ENCODE results near the gene DHDH. TPM values are rescaled to one million over a fixed set of nuclear protein-coding genes. Genes with fewer than 3 reads are reported as not detected.

Gene DHDH
- polyA plus RNA-seq, 3 donors, result 0.38 TPM; not detected in 2

DNA sequence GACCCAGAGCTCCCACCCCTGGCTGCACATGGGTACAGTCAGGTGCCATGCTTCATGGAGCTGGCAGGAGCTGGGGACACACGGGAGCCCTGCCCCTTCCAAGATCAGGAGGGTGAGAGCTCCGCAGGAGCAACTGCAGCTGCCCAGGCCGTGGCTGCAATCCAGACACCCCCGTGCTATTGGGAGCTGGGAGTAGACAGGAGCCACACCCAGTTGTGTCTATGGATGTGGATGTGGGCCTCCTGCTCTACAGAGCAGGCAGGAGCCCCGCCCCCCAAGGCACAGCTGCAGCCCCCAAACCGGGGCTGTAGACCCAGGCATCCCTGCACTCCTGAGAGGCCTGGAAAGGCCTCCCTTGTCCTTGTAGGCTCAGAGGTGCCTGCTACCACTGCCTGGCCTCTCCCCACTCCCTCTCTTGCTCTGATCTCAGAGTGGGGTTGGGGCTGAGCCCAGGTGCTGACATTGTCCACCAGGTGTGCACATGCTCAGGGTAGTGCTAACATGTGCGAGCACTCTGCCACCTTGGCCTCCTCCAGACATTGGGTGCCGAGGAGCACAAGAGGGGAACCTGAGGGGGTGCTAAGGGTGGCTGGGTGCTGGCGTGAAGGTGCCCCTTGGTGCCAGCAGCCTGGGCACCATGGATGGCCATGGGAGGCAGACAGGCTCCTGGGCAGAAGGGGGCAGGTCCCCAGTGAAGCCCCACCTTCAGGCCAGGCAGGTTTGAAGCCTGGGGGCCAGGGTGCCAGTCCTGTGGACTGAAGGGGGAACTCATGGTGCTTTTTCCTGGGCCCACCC is 13.2 kb downstream of the DHDH start:
- Histone ChIP-seq H3K4me3 (replicated peaks in 1 of 3; ENCODE audit: low read depth in 2 of 3, low read length in 3 of 3) (no peak overlapping the region), H3K9ac (ENCODE audit: insufficient read depth, low read length, poor library complexity, severe bottlenecking) (no peak overlapping the region), H3K9me3 (replicated peaks in 1 of 2; ENCODE audit: control insufficient read depth in 1 of 2, insufficient read depth in 1 of 2, low read length in 2 of 2) (peaks cover 12 to 27% of the 10 kb centered on the region in 2 donors), H3K27me3 (ENCODE audit: control insufficient read depth in 2 of 2, insufficient read depth in 2 of 2, low read length in 2 of 2) (no peaks in the 10 kb centered on the region), H3K4me1 (ENCODE audit: control insufficient read depth in 1 of 2, insufficient read depth in 2 of 2, low read length in 2 of 2) (no peaks in the 10 kb centered on the region), H4K20me1 (ENCODE audit: insufficient read depth, low read length) (no peaks in the 10 kb centered on the region), H3K36me3 (replicated peaks in 1 of 2; ENCODE audit: control insufficient read depth in 1 of 2, insufficient read depth in 2 of 2, low read length in 2 of 2) (no peaks in the 10 kb centered on the region), H3K27ac (ENCODE audit: low read depth in 1 of 2, low read length in 2 of 2) (no peak overlapping the region), H3K79me2 (ENCODE audit: insufficient read depth, low read length) (no peaks in the 10 kb centered on the region), H3K4me2 (replicated peaks; ENCODE audit: extremely low read depth, low read length, poor library complexity, severe bottlenecking) (no peak overlapping the region), H2AFZ (ENCODE audit: insufficient read depth, low read depth, low read length, poor library complexity, severe bottlenecking) (no peak overlapping the region)
- no peak overlapping the region for H3K4me3 Mint-ChIP-seq
- no peak for TF ChIP-seq CTCF (IDR thresholded peaks at IDR 0.05)
- H3K27ac Mint-ChIP-seq, result no peak overlapping the region
- no peaks in the 10 kb centered on the region for H3K36me3 Mint-ChIP-seq
- DNase-seq, result no peak
- peaks cover 14 to 30% (median 22%) of the 10 kb centered on the region in 7 donors for H3K9me3 Mint-ChIP-seq
- intact Hi-C loops (cut with micrococcal nuclease), result no loop called here
- WGBS (ENCODE audit: insufficient coverage), result 100% methylated on average over 5 of the region's 9 CpGs
- H3K27me3 Mint-ChIP-seq (ENCODE audit: low read depth in 3 of 3), result peaks cover 0 to 5% (median 5%) of the 10 kb centered on the region in 3 donors
- H3K4me1 Mint-ChIP-seq, result peaks cover 4% of the 10 kb centered on the region

DNA sequence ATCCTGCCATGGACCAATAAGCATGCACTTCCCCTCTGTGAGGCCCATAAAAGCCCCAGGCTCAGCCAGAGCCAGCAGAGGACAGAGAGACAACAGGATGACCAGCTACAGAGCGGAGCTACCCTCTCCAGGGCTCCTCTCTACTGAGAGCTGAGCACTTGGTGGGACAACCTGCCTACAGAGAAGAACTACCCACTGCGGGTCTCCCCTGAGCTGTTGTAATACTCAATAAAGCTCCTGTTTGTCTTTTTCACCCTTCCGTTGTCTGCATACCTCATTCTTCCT is 13.7 kb downstream of the DHDH start:
- no peak for DNase-seq
- H3K4me3 ChIP-seq (replicated peaks in 1 of 3; ENCODE audit: low read depth in 2 of 3, low read length in 3 of 3), result no peak overlapping the region
- Mint-ChIP-seq H3K27me3 (ENCODE audit: low read depth in 3 of 3) (peaks cover 0 to 5% (median 3%) of the 10 kb centered on the region in 3 donors), H3K9me3 (peaks cover 14 to 27% (median 22%) of the 10 kb centered on the region in 7 donors), H3K4me3 (no peak overlapping the region), H3K27ac (no peak overlapping the region), H3K4me1 (peaks cover 4% of the 10 kb centered on the region), H3K36me3 (no peaks in the 10 kb centered on the region)
- no peak overlapping the region for H3K4me2 ChIP-seq (replicated peaks; ENCODE audit: extremely low read depth, low read length, poor library complexity, severe bottlenecking)
- no peaks in the 10 kb centered on the region for H3K36me3 ChIP-seq (replicated peaks in 1 of 2; ENCODE audit: control insufficient read depth in 1 of 2, insufficient read depth in 2 of 2, low read length in 2 of 2)
- H3K79me2 ChIP-seq (ENCODE audit: insufficient read depth, low read length), result no peaks in the 10 kb centered on the region
- no peak for TF ChIP-seq CTCF (IDR thresholded peaks at IDR 0.05)
- intact Hi-C loops (cut with micrococcal nuclease), result no loop called here
- no peaks in the 10 kb centered on the region for H4K20me1 ChIP-seq (ENCODE audit: insufficient read depth, low read length)
- no peak overlapping the region for H3K27ac ChIP-seq (ENCODE audit: low read depth in 1 of 2, low read length in 2 of 2)
- H2AFZ ChIP-seq (ENCODE audit: insufficient read depth, low read depth, low read length, poor library complexity, severe bottlenecking), result no peak overlapping the region
- no peaks in the 10 kb centered on the region for H3K4me1 ChIP-seq (ENCODE audit: control insufficient read depth in 1 of 2, insufficient read depth in 2 of 2, low read length in 2 of 2)
- 100% methylated on average over 2 of the region's 3 CpGs for WGBS (ENCODE audit: insufficient coverage)
- H3K27me3 ChIP-seq (ENCODE audit: control insufficient read depth in 2 of 2, insufficient read depth in 2 of 2, low read length in 2 of 2), result no peaks in the 10 kb centered on the region
- peaks cover 12 to 27% of the 10 kb centered on the region in 2 donors for H3K9me3 ChIP-seq (replicated peaks in 1 of 2; ENCODE audit: control insufficient read depth in 1 of 2, insufficient read depth in 1 of 2, low read length in 2 of 2)
- no peak overlapping the region for H3K9ac ChIP-seq (ENCODE audit: insufficient read depth, low read length, poor library complexity, severe bottlenecking)

Measured in CD14-positive monocyte (primary cell).